ENCODE measurements around the gene CCDC7. TPM values are rescaled to one million over a fixed set of nuclear protein-coding genes. Genes with fewer than 3 reads are reported as not detected.
"Not testable (repeated sequence)": the region's sequence is repeated elsewhere in the genome, so short reads cannot be mapped to it uniquely, and the experiment has no call there.

CCDC7 gene
- total RNA-seq (2022) = 0.72 and 1.2 TPM in 2 replicates
- percentile 30 among the genes with signal in this experiment for Bru-seq, nascent RNA
- BruChase-seq, experiment 1, labeled RNA remaining after a 2-hour chase = percentile 32 among the genes with signal in this experiment
- percentile 25 among the genes with signal in this experiment for BruChase-seq, experiment 2, labeled RNA remaining after a 6-hour chase
- long read RNA-seq = 0 reads

DNA sequence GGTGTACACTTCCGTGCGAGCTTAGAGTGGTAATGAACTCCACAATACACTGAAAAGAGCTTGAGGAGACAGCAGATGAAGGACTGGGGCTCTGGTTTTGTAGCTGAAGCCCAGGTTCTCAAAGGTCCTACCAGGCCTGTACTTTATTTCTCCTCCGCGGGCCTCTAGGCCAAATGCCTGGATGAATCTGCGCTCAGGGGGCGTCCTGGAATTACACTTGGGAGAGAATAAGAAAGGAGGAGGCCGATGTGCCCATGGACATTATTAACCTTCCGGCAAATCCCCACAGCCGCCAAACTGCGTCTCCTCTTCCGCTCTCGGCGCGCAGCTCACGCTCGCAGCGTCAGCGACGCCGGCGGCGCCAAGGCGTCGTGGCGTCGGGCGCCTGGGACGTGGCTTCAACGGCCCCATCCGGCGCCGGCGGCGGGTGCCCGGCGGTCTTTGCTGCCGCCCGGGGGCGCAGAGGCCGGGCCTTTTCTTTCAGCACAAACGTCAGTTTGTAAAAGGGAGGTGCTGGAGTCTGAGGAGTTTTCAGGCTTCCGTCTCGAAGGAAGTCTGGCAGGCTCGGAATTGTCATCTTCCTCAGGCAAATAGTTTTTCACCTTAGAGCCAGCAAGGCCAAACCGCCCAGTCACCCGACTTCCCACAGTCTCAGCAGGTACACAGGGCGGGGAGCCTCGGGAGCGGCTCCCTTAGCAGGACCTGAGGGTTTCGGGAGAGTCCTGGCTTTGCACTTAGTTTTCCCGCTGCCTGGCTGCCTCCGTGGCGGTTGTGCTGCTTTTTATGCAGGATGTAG lies at the start of gene CCDC7:
TSS of gene CCDC7 (plus strand) at position 401 of the 796 bp plus-strand sequence. CDS start 5,503 bp downstream, outside the sequence.
- Histone ChIP-seq H3K36me3 (ENCODE audit: control insufficient read depth, insufficient read depth, low read length) (no peaks in the 10 kb centered on the region), H3K4me1 (0 out of 2 replicates have a peak, but pooled peaks cover 5% of the 10 kb centered on the region), H3K9me3 (no peaks in the 10 kb centered on the region), H3K4me3 (ENCODE audit: low read depth, low read length) (peak within 1 kb of the TSS; percentile 59), H3K27me3 (replicated peaks; ENCODE audit: control insufficient read depth, insufficient read depth, low read length) (no peaks in the 10 kb centered on the region)
- no TSS peak for BruUV-seq (replicated peaks)
- H3K4me1 Mint-ChIP-seq (ENCODE audit: low read depth, unreplicated experiment) = no peaks in the 10 kb centered on the region
- TF ChIP-seq, protein P1, sequence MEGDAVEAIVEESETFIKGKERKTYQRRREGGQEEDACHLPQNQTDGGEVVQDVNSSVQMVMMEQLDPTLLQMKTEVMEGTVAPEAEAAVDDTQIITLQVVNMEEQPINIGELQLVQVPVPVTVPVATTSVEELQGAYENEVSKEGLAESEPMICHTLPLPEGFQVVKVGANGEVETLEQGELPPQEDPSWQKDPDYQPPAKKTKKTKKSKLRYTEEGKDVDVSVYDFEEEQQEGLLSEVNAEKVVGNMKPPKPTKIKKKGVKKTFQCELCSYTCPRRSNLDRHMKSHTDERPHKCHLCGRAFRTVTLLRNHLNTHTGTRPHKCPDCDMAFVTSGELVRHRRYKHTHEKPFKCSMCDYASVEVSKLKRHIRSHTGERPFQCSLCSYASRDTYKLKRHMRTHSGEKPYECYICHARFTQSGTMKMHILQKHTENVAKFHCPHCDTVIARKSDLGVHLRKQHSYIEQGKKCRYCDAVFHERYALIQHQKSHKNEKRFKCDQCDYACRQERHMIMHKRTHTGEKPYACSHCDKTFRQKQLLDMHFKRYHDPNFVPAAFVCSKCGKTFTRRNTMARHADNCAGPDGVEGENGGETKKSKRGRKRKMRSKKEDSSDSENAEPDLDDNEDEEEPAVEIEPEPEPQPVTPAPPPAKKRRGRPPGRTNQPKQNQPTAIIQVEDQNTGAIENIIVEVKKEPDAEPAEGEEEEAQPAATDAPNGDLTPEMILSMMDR (IDR thresholded peaks at IDR 0.05; ENCODE audit: insufficient read depth in 1 of 2, low read depth in 1 of 2, low read length in 1 of 2, severe bottlenecking in 1 of 2, unreplicated experiment in 1 of 2) = peak; percentile 30 to 60
- H3K27me3 Mint-ChIP-seq (ENCODE audit: insufficient read depth, unreplicated experiment) = no peaks in the 10 kb centered on the region
- H3K36me3 Mint-ChIP-seq (ENCODE audit: insufficient read depth, unreplicated experiment) = no peaks in the 10 kb centered on the region
- peak within 1 kb of the TSS; percentile 92 for H3K27ac Mint-ChIP-seq (ENCODE audit: unreplicated experiment)
- intact Hi-C loops (cut with micrococcal nuclease; ENCODE audit: unreplicated experiment) = loop anchor here (2.0 to 5.0 kb wide), 3 partner anchors 67 to 684 kb away; no protein-coding TSS in a partner anchor
- DNase-seq = peak; percentile 83 to 91
- H3K4me3 Mint-ChIP-seq (ENCODE audit: unreplicated experiment) = peak within 1 kb of the TSS; percentile 73
- CTCF ChIA-PET = interaction anchor here (0.6 to 0.8 kb wide), 3 partner anchors 14 to 67 kb away, joined by 3 to 4 read pairs (median 3); no protein-coding TSS in a partner anchor
- H3K9me3 Mint-ChIP-seq (ENCODE audit: unreplicated experiment) = no peaks in the 10 kb centered on the region
- POLR2A ChIA-PET = interaction anchor here (0.6 to 1.2 kb wide), 4 partner anchors 8 to 536 kb away, joined by 3 to 4 read pairs (median 3); no protein-coding TSS in a partner anchor

DNA sequence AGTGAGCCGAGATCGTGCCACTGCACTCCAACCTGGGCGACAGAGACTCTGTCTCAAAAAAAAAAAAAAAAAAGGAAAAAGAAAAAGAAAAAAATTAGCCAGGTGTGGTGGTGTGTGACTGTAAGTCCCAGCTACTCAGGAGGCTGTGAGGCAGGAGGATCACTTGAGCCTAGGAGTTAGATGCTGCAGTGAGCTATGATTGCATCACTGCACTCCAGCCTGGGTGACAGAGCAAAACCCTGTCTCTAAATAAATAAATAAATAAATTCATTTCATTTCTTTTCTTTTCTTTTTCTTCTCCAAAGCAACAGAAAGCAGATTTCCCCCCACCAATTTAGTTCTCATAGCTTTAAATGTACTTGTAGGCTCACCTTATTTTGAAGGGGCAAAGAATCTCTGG lies 48.8 kb upstream of the CCDC7 start:
- H3K9me3 Mint-ChIP-seq (ENCODE audit: unreplicated experiment); H3K4me3 Mint-ChIP-seq (ENCODE audit: unreplicated experiment); H3K4me3 ChIP-seq (ENCODE audit: low read depth, low read length); POLR2A ChIA-PET; H3K36me3 ChIP-seq (ENCODE audit: control insufficient read depth, insufficient read depth, low read length); intact Hi-C loops (cut with micrococcal nuclease; ENCODE audit: unreplicated experiment); H3K27me3 ChIP-seq (replicated peaks; ENCODE audit: control insufficient read depth, insufficient read depth, low read length); H3K27me3 Mint-ChIP-seq (ENCODE audit: insufficient read depth, unreplicated experiment); H3K4me1 ChIP-seq; H3K9me3 ChIP-seq; DNase-seq; H3K36me3 Mint-ChIP-seq (ENCODE audit: insufficient read depth, unreplicated experiment); BruUV-seq (replicated peaks); H3K4me1 Mint-ChIP-seq (ENCODE audit: low read depth, unreplicated experiment); H3K27ac Mint-ChIP-seq (ENCODE audit: unreplicated experiment): not testable (repeated sequence)
- CTCF ChIA-PET = interaction anchor here (0.7 kb wide), 1 partner anchor 51 kb away, joined by 6 read pairs; no protein-coding TSS in a partner anchor

DNA sequence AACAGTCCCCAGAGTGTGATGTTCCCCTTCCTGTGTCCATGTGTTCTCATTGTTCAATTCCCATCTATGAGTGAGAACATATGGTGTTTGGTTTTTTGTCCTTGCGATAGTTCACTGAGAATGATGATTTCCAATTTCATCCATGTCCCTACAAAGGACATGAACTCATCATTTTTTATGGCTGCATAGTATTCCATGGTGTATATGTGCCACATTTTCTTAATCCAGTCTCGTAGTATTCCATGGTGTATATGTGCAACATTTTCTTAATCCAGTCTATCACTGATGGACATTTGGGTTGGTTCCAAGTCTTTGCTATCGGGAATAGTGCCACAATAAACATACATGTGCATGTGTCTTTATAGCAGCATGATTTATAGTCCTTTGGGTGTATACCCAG lies 46.2 kb upstream of the CCDC7 start:
- H3K9me3 Mint-ChIP-seq (ENCODE audit: unreplicated experiment); H3K4me3 ChIP-seq (ENCODE audit: low read depth, low read length); H3K4me1 ChIP-seq; DNase-seq; POLR2A ChIA-PET; H3K27ac Mint-ChIP-seq (ENCODE audit: unreplicated experiment); intact Hi-C loops (cut with micrococcal nuclease; ENCODE audit: unreplicated experiment); H3K36me3 Mint-ChIP-seq (ENCODE audit: insufficient read depth, unreplicated experiment); H3K4me3 Mint-ChIP-seq (ENCODE audit: unreplicated experiment); BruUV-seq (replicated peaks); H3K36me3 ChIP-seq (ENCODE audit: control insufficient read depth, insufficient read depth, low read length); H3K27me3 ChIP-seq (replicated peaks; ENCODE audit: control insufficient read depth, insufficient read depth, low read length); CTCF ChIA-PET; H3K27me3 Mint-ChIP-seq (ENCODE audit: insufficient read depth, unreplicated experiment); H3K9me3 ChIP-seq: not testable (repeated sequence)
- peaks cover 12% of the 10 kb centered on the region for H3K4me1 Mint-ChIP-seq (ENCODE audit: low read depth, unreplicated experiment)

DNA sequence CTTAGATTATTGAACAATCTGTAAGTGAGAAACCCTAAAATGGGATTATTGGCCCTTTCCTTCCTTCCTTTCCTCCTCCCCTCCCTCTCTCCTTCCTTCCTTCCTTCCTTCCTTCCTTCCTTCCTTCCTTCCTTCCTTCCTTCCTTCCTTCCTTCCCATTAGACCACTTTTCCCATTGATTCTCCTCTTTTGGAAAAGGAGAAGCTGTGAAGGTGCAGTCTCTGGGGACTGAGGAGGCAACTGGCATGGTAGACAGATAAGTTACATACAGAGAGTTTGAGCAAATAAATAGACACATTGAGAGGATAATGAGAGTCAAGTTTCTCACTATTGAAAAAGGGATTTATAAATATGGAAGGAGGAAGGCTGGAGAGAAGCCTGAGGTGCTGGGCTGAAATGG lies 45.0 kb upstream of the CCDC7 start:
- no peak overlapping the region for H3K27ac Mint-ChIP-seq (ENCODE audit: unreplicated experiment)
- H3K36me3 Mint-ChIP-seq (ENCODE audit: insufficient read depth, unreplicated experiment) = no peaks in the 10 kb centered on the region
- no peaks in the 10 kb centered on the region for H3K36me3 ChIP-seq (ENCODE audit: control insufficient read depth, insufficient read depth, low read length)
- intact Hi-C loops (cut with micrococcal nuclease; ENCODE audit: unreplicated experiment) = no loop called here
- no peaks in the 10 kb centered on the region for H3K9me3 Mint-ChIP-seq (ENCODE audit: unreplicated experiment)
- H3K4me1 ChIP-seq = no peaks in the 10 kb centered on the region
- no peak overlapping the region for H3K4me3 Mint-ChIP-seq (ENCODE audit: unreplicated experiment)
- H3K4me1 Mint-ChIP-seq (ENCODE audit: low read depth, unreplicated experiment) = peaks cover 12% of the 10 kb centered on the region
- H3K9me3 ChIP-seq = no peaks in the 10 kb centered on the region
- ChIA-PET CTCF (interaction anchor here (0.6 kb wide), 1 partner anchor 608 kb away, joined by 5 read pairs; no protein-coding TSS in a partner anchor), POLR2A (no interaction called here)
- H3K27me3 Mint-ChIP-seq (ENCODE audit: insufficient read depth, unreplicated experiment) = peaks cover 2% of the 10 kb centered on the region
- no peak for DNase-seq
- no peaks in the 10 kb centered on the region for H3K27me3 ChIP-seq (replicated peaks; ENCODE audit: control insufficient read depth, insufficient read depth, low read length)
- no peak overlapping the region for H3K4me3 ChIP-seq (ENCODE audit: low read depth, low read length)
- no TSS peak for BruUV-seq (replicated peaks)
- TF ChIP-seq, protein P1 (IDR thresholded peaks at IDR 0.05; ENCODE audit: insufficient read depth in 1 of 2, low read depth in 1 of 2, low read length in 1 of 2, severe bottlenecking in 1 of 2, unreplicated experiment in 1 of 2) = no peak
